GM12878 (cell line): ENCODE data around the gene CETP.

ENCODE experiments used
- CTCF ChIP-seq, 3 experiments: IDR thresholded peaks in 2 of 3; conservative IDR thresholded peaks in 1 of 3; 2 replicates each; pipeline ENCODE4 v1.5.1; 2011; ENCODE audit warnings: low read depth in 3 of 3, low read length in 3 of 3, mild to moderate bottlenecking in 3 of 3, control low read depth in 2 of 3, moderate library complexity in 2 of 3, inconsistent platforms in 1 of 3, mixed read lengths in 1 of 3; ENCODE audit not compliant: control insufficient read depth in 2 of 3, insufficient read depth in 1 of 3; ENCODE audit errors: extremely low read depth in 1 of 3
- JUND ChIP-seq: IDR thresholded peaks from 2 replicates; pipeline ENCODE4 v1.6.1; 2012; ENCODE audit warnings: low read depth, mild to moderate bottlenecking, low read length, improper control_type of control experiment, moderate library complexity
- KDM1A ChIP-seq: fragments of 200-600 bp; sonication (generic); IDR thresholded peaks from 2 replicates; pipeline ENCODE4 v1.6.1; 2016; ENCODE audit warnings: borderline replicate concordance
- MYC ChIP-seq: IDR thresholded peaks from 2 replicates; pipeline ENCODE4 v1.6.1; 2011; ENCODE audit warnings: mild to moderate bottlenecking, low read length, moderate library complexity, inconsistent platforms; ENCODE audit not compliant: insufficient read depth, insufficient replicate concordance, insufficient read length, severe bottlenecking
- POLR2A ChIP-seq: IDR thresholded peaks from 2 replicates; pipeline ENCODE4 v1.6.1; 2011; ENCODE audit warnings: low read depth, mild to moderate bottlenecking, low read length
- SPI1 ChIP-seq: IDR thresholded peaks from 2 replicates; pipeline ENCODE4 v1.6.1; 2011; ENCODE audit warnings: low read depth, mild to moderate bottlenecking, low read length, moderate library complexity, borderline replicate concordance; ENCODE audit not compliant: insufficient read depth
- ZNF274 ChIP-seq: IDR thresholded peaks from one replicate; pipeline ENCODE4 v1.8.0; 2011; ENCODE audit not compliant: insufficient read length, insufficient read depth
- TF ChIP-seq, protein P1 (sequence below): IDR thresholded peaks from 2 replicates; pipeline ENCODE4 v1.6.1; 2011; ENCODE audit warnings: low read depth, mild to moderate bottlenecking, low read length, moderate library complexity, borderline replicate concordance; ENCODE audit errors: extremely low read depth

DNA sequence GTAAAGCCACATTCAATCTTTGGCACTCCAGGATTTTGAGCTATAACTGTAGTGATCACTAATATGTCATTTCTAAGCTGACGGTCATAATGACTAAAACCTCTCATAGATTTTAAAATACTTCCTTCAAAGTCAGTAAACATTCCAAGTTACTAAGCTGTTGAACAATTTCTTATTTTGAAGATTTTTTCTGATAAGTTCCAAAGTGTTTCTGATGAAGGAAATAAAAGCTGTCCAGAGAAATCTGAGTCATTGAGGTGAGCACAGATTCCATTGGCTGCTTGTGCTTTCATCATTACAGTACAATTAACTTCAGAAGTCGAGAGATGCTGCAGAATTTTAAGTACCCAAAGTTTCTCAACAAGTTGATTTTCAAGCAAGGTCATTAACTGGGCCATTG lies 51.5 kb downstream of the CETP start:
- no peak for TF ChIP-seq JUND
- TF ChIP-seq CTCF (IDR thresholded peaks at IDR 0.05 in 2 of 3, conservative IDR thresholded peaks at IDR 0.05 in 1 of 3; ENCODE audit: control insufficient read depth in 2 of 3, extremely low read depth in 1 of 3, insufficient read depth in 1 of 3, low read depth in 3 of 3, low read length in 3 of 3), result no peak
- TF ChIP-seq POLR2A, result no peak
- TF ChIP-seq, protein P1, sequence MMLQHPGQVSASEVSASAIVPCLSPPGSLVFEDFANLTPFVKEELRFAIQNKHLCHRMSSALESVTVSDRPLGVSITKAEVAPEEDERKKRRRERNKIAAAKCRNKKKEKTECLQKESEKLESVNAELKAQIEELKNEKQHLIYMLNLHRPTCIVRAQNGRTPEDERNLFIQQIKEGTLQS, result no peak
- TF ChIP-seq KDM1A, result no peak
- no peak for TF ChIP-seq MYC
- no peak for TF ChIP-seq ZNF274
- TF ChIP-seq SPI1, result no peak
